GM19438 (cell line): Measurements from ENCODE around the gene NTN4.
"Not testable (repeated sequence)": the region's sequence is repeated elsewhere in the genome, so short reads cannot be mapped to it uniquely, and the experiment has no call there.

Experiments
- ATAC-seq: cut with Tn5 transposase; IDR thresholded peaks from one replicate; pipeline ENCODE4 v1.9.1; 2021; ENCODE audit warnings: low read depth; ENCODE audit not compliant: unreplicated experiment

The NTN4 gene

GRCh38 chr12:95633049-95633731 lies 157.4 kb downstream of the NTN4 start:
- no peak for ATAC-seq

- ATAC-seq: no peak
These were observed 160.1 kb downstream of the NTN4 start for GRCh38 chr12:95630496-95630895.

- ATAC-seq: no peak
These were observed 161.2 kb downstream of the NTN4 start for GRCh38 chr12:95629392-95629791.

- no peak for ATAC-seq
These were observed 163.7 kb downstream of the NTN4 start for GRCh38 chr12:95626854-95627253.

- no peak for ATAC-seq
These were observed 165.6 kb downstream of the NTN4 start for GRCh38 chr12:95625012-95625411.

- ATAC-seq: no peak
These were observed 166.0 kb downstream of the NTN4 start for GRCh38 chr12:95624589-95624988.

GRCh38 chr12:95623554-95624170 lies 166.9 kb downstream of the NTN4 start:
- no peak for ATAC-seq

- ATAC-seq: no peak
These were observed 167.7 kb downstream of the NTN4 start for GRCh38 chr12:95622879-95623278.

GRCh38 chr12:95621725-95622124 lies 168.8 kb downstream of the NTN4 start:
- ATAC-seq: no peak

GRCh38 chr12:95620171-95620570 lies 170.4 kb downstream of the NTN4 start:
- ATAC-seq: no peak

GRCh38 chr12:95616470-95616869 lies 174.1 kb downstream of the NTN4 start:
- not testable (repeated sequence) for ATAC-seq

GRCh38 chr12:95615749-95616148 lies 174.8 kb downstream of the NTN4 start:
- ATAC-seq: no peak

GRCh38 chr12:95614390-95614982 lies 176.1 kb downstream of the NTN4 start:
- no peak for ATAC-seq

GRCh38 chr12:95613021-95613420 lies 177.5 kb downstream of the NTN4 start:
- ATAC-seq: no peak

GRCh38 chr12:95611676-95612309 lies 178.8 kb downstream of the NTN4 start:
- no peak for ATAC-seq

GRCh38 chr12:95608252-95609033 lies 182.1 kb downstream of the NTN4 start:
- ATAC-seq: no peak
